22Rv1 (cell line): ENCODE measurements around the gene SLF2.
A peak's percentile ranks its signal among the peaks of the same experiment; 100 is the strongest.

Experiments
- H3K27ac ChIP-seq: fragments of 450-650 bp; 2 replicates; pipeline ENCODE4 v1.5.1; 2017
- CTCF ChIP-seq: fragments of 450-650 bp; IDR thresholded peaks from 2 replicates; pipeline ENCODE4 v1.5.1; 2017; ENCODE audit warnings: mild to moderate bottlenecking
- ZFX ChIP-seq: fragments of 450-650 bp; IDR thresholded peaks from 2 replicates; pipeline ENCODE4 v1.6.1; 2017; ENCODE audit warnings: antibody characterized with exemption, borderline replicate concordance

Gene SLF2

GRCh38 chr10:101012525-101013364 lies 100.0 kb downstream of the SLF2 start:
- TF ChIP-seq CTCF = peak; percentile 98
- no peak for TF ChIP-seq ZFX
- no peak overlapping the region for H3K27ac ChIP-seq

GRCh38 chr10:101013365-101013825 lies 100.6 kb downstream of the SLF2 start:
- H3K27ac ChIP-seq = no peak overlapping the region
- TF ChIP-seq CTCF (no peak), ZFX (no peak)

- no peak for TF ChIP-seq ZFX
- peak; percentile 86 for TF ChIP-seq CTCF
These were observed 101.6 kb downstream of the SLF2 start for GRCh38 chr10:101014230-101014884.

More at GRCh38 chr10:101014230-101014884, 101.6 kb downstream of the SLF2 start:
- no peak overlapping the region for H3K27ac ChIP-seq
